ENCODE measurements around the gene MNS1.
"Not testable (repeated sequence)": the region's sequence is repeated elsewhere in the genome, so short reads cannot be mapped to it uniquely, and the experiment has no call there.

The MNS1 gene

GRCh38 chr15:56410721-56411120, 54.2 kb downstream of the MNS1 start:
- no peak overlapping the region for H3K4me2 ChIP-seq (ENCODE audit: insufficient read depth, low read length, poor library complexity, severe bottlenecking)
- peaks cover 0 to 6% of the 10 kb centered on the region in 2 donors for H3K36me3 ChIP-seq (replicated peaks in 1 of 2; ENCODE audit: control insufficient read depth in 2 of 2, insufficient read depth in 2 of 2, low read length in 2 of 2)
- no peak overlapping the region for H3K9ac ChIP-seq (ENCODE audit: low read depth, low read length, poor library complexity)
- no peak for DNase-seq (ENCODE audit: low spot score)
- no peak overlapping the region for H2BK15ac ChIP-seq (ENCODE audit: low read length)
- H3K4ac ChIP-seq (ENCODE audit: low read length): no peak overlapping the region
- no peaks in the 10 kb centered on the region for H3K79me1 ChIP-seq (ENCODE audit: low read depth, low read length)
- H3K27ac ChIP-seq (replicated peaks; ENCODE audit: low read length): no peak overlapping the region
- no peak overlapping the region for H2BK120ac ChIP-seq (ENCODE audit: low read depth, low read length)
- H3K18ac ChIP-seq (ENCODE audit: low read length): no peak overlapping the region
- H2BK5ac ChIP-seq (ENCODE audit: low read length): no peak overlapping the region
- no peak overlapping the region for H3K14ac ChIP-seq (ENCODE audit: low read length)
- no peaks in the 10 kb centered on the region for H3K27me3 ChIP-seq (ENCODE audit: control insufficient read depth in 3 of 3, insufficient read depth in 3 of 3, low read depth in 1 of 3, low read length in 3 of 3)
- H2BK12ac ChIP-seq (ENCODE audit: low read length): no peak overlapping the region
- no peak overlapping the region for H3K4me3 ChIP-seq (ENCODE audit: low read length in 2 of 2)
- H4K91ac ChIP-seq (ENCODE audit: low read depth, low read length, poor library complexity): no peak overlapping the region
- no peaks in the 10 kb centered on the region for H3K9me3 ChIP-seq (replicated peaks in 1 of 2; ENCODE audit: control insufficient read depth in 2 of 2, insufficient read depth in 1 of 2, low read depth in 1 of 2, low read length in 2 of 2)
- no peaks in the 10 kb centered on the region for H3K4me1 ChIP-seq (ENCODE audit: control insufficient read depth in 2 of 2, insufficient read depth in 1 of 2, low read depth in 1 of 2, low read length in 2 of 2)
- H2AK5ac ChIP-seq (ENCODE audit: low read depth, low read length): no peak overlapping the region
- H3K23ac ChIP-seq (ENCODE audit: low read depth, low read length, poor library complexity): no peak overlapping the region
- H2AFZ ChIP-seq (ENCODE audit: low read length): no peak overlapping the region
- H4K8ac ChIP-seq (ENCODE audit: low read depth, low read length): no peak overlapping the region

- H2BK12ac ChIP-seq (ENCODE audit: low read length); H4K8ac ChIP-seq (ENCODE audit: low read depth, low read length); H3K4ac ChIP-seq (ENCODE audit: low read length); H2AFZ ChIP-seq (ENCODE audit: low read length); H3K9ac ChIP-seq (ENCODE audit: low read depth, low read length, poor library complexity); DNase-seq (ENCODE audit: low spot score); H3K23ac ChIP-seq (ENCODE audit: low read depth, low read length, poor library complexity); H2BK15ac ChIP-seq (ENCODE audit: low read length); H3K27ac ChIP-seq (replicated peaks; ENCODE audit: low read length); H3K14ac ChIP-seq (ENCODE audit: low read length); H3K4me2 ChIP-seq (ENCODE audit: insufficient read depth, low read length, poor library complexity, severe bottlenecking); H3K27me3 ChIP-seq (ENCODE audit: control insufficient read depth in 3 of 3, insufficient read depth in 3 of 3, low read depth in 1 of 3, low read length in 3 of 3); H3K79me1 ChIP-seq (ENCODE audit: low read depth, low read length); H4K91ac ChIP-seq (ENCODE audit: low read depth, low read length, poor library complexity); H2AK5ac ChIP-seq (ENCODE audit: low read depth, low read length); H3K18ac ChIP-seq (ENCODE audit: low read length); H3K36me3 ChIP-seq (replicated peaks in 1 of 2; ENCODE audit: control insufficient read depth in 2 of 2, insufficient read depth in 2 of 2, low read length in 2 of 2); H3K4me1 ChIP-seq (ENCODE audit: control insufficient read depth in 2 of 2, insufficient read depth in 1 of 2, low read depth in 1 of 2, low read length in 2 of 2); H2BK120ac ChIP-seq (ENCODE audit: low read depth, low read length); H3K9me3 ChIP-seq (replicated peaks in 1 of 2; ENCODE audit: control insufficient read depth in 2 of 2, insufficient read depth in 1 of 2, low read depth in 1 of 2, low read length in 2 of 2); H2BK5ac ChIP-seq (ENCODE audit: low read length); H3K4me3 ChIP-seq (ENCODE audit: low read length in 2 of 2): not testable (repeated sequence)
- no CpG with 5 or more reads among the region's 11 CpGs for WGBS, 2 donors (ENCODE audit: extremely low coverage in 2 of 2, insufficient read length in 2 of 2, insufficient replicate concordance in 1 of 2)
Measured at GRCh38 chr15:56399209-56399608, 65.7 kb downstream of the MNS1 start.

- not testable (repeated sequence) for H2BK15ac ChIP-seq (ENCODE audit: low read length); DNase-seq (ENCODE audit: low spot score); H3K4me1 ChIP-seq (ENCODE audit: control insufficient read depth in 2 of 2, insufficient read depth in 1 of 2, low read depth in 1 of 2, low read length in 2 of 2); H2BK5ac ChIP-seq (ENCODE audit: low read length); H3K9ac ChIP-seq (ENCODE audit: low read depth, low read length, poor library complexity); H2BK120ac ChIP-seq (ENCODE audit: low read depth, low read length); H2AFZ ChIP-seq (ENCODE audit: low read length); H3K18ac ChIP-seq (ENCODE audit: low read length); H3K9me3 ChIP-seq (replicated peaks in 1 of 2; ENCODE audit: control insufficient read depth in 2 of 2, insufficient read depth in 1 of 2, low read depth in 1 of 2, low read length in 2 of 2); H3K79me1 ChIP-seq (ENCODE audit: low read depth, low read length); H3K14ac ChIP-seq (ENCODE audit: low read length); H3K4me3 ChIP-seq (ENCODE audit: low read length in 2 of 2); H3K4ac ChIP-seq (ENCODE audit: low read length); H3K36me3 ChIP-seq (replicated peaks in 1 of 2; ENCODE audit: control insufficient read depth in 2 of 2, insufficient read depth in 2 of 2, low read length in 2 of 2); H3K27me3 ChIP-seq (ENCODE audit: control insufficient read depth in 3 of 3, insufficient read depth in 3 of 3, low read depth in 1 of 3, low read length in 3 of 3); H2AK5ac ChIP-seq (ENCODE audit: low read depth, low read length); H3K4me2 ChIP-seq (ENCODE audit: insufficient read depth, low read length, poor library complexity, severe bottlenecking); H3K23ac ChIP-seq (ENCODE audit: low read depth, low read length, poor library complexity); H4K91ac ChIP-seq (ENCODE audit: low read depth, low read length, poor library complexity); H3K27ac ChIP-seq (replicated peaks; ENCODE audit: low read length); H2BK12ac ChIP-seq (ENCODE audit: low read length); H4K8ac ChIP-seq (ENCODE audit: low read depth, low read length)
- no CpG with 5 or more reads among the region's 3 CpGs for WGBS, 2 donors (ENCODE audit: extremely low coverage in 2 of 2, insufficient read length in 2 of 2, insufficient replicate concordance in 1 of 2)
Measured at GRCh38 chr15:56397325-56397724, 67.6 kb downstream of the MNS1 start.

- H3K4me2 ChIP-seq (ENCODE audit: insufficient read depth, low read length, poor library complexity, severe bottlenecking): no peak overlapping the region
- no peak overlapping the region for H3K9ac ChIP-seq (ENCODE audit: low read depth, low read length, poor library complexity)
- peaks cover 0 to 3% of the 10 kb centered on the region in 2 donors for H3K9me3 ChIP-seq (replicated peaks in 1 of 2; ENCODE audit: control insufficient read depth in 2 of 2, insufficient read depth in 1 of 2, low read depth in 1 of 2, low read length in 2 of 2)
- H3K79me1 ChIP-seq (ENCODE audit: low read depth, low read length): no peaks in the 10 kb centered on the region
- WGBS, 2 donors (ENCODE audit: extremely low coverage in 2 of 2, insufficient read length in 2 of 2, insufficient replicate concordance in 1 of 2): no CpG with 5 or more reads among the region's 1 CpG
- no peak overlapping the region for H3K23ac ChIP-seq (ENCODE audit: low read depth, low read length, poor library complexity)
- H2BK15ac ChIP-seq (ENCODE audit: low read length): no peak overlapping the region
- no peak overlapping the region for H4K8ac ChIP-seq (ENCODE audit: low read depth, low read length)
- H2BK5ac ChIP-seq (ENCODE audit: low read length): no peak overlapping the region
- H3K36me3 ChIP-seq (replicated peaks in 1 of 2; ENCODE audit: control insufficient read depth in 2 of 2, insufficient read depth in 2 of 2, low read length in 2 of 2): peaks cover 0 to 6% of the 10 kb centered on the region in 2 donors
- H2BK120ac ChIP-seq (ENCODE audit: low read depth, low read length): no peak overlapping the region
- no peak overlapping the region for H3K4ac ChIP-seq (ENCODE audit: low read length)
- no peak overlapping the region for H2AK5ac ChIP-seq (ENCODE audit: low read depth, low read length)
- H3K4me3 ChIP-seq (ENCODE audit: low read length in 2 of 2): no peak overlapping the region
- no peaks in the 10 kb centered on the region for H3K4me1 ChIP-seq (ENCODE audit: control insufficient read depth in 2 of 2, insufficient read depth in 1 of 2, low read depth in 1 of 2, low read length in 2 of 2)
- H3K27ac ChIP-seq (replicated peaks; ENCODE audit: low read length): no peak overlapping the region
- no peaks in the 10 kb centered on the region for H3K27me3 ChIP-seq (ENCODE audit: control insufficient read depth in 3 of 3, insufficient read depth in 3 of 3, low read depth in 1 of 3, low read length in 3 of 3)
- no peak overlapping the region for H4K91ac ChIP-seq (ENCODE audit: low read depth, low read length, poor library complexity)
- DNase-seq (ENCODE audit: low spot score): no peak
- H2AFZ ChIP-seq (ENCODE audit: low read length): no peak overlapping the region
- H3K14ac ChIP-seq (ENCODE audit: low read length): no peak overlapping the region
- no peak overlapping the region for H3K18ac ChIP-seq (ENCODE audit: low read length)
- H2BK12ac ChIP-seq (ENCODE audit: low read length): no peak overlapping the region
Measured at GRCh38 chr15:56394909-56395308, 70.0 kb downstream of the MNS1 start.
